ENCODE measurements around the gene MFAP4. TPM values are rescaled to one million over a fixed set of nuclear protein-coding genes. Genes with fewer than 3 reads are reported as not detected.
A peak's percentile ranks its signal among the peaks of the same experiment; 100 is the strongest.

Gene MFAP4
- polyA plus RNA-seq, 1 experiment = 122 TPM

- Histone ChIP-seq H3K27me3 (ENCODE audit: control insufficient read depth, insufficient read depth, low read length) (no peaks in the 10 kb centered on the region), H3K4me3 (ENCODE audit: low read depth, low read length) (no peak overlapping the region), H3K27ac (ENCODE audit: low read depth, low read length) (no peak overlapping the region), H3K9me3 (ENCODE audit: control insufficient read depth, insufficient read depth, low read length) (no peaks in the 10 kb centered on the region)
- ChIA-PET POLR2A (interaction anchor here (0.7 to 1.3 kb wide), 5 partner anchors 13 to 84 kb away, joined by 3 to 5 read pairs (median 4); partner anchors contain the start of genes MAPK7 and MFAP4), CTCF (interaction anchor here (2.0 to 5.2 kb wide), 3 partner anchors 13 to 400 kb away, joined by 5 to 99 read pairs (median 97); partner anchors contain the start of gene MAPK7)
- TF ChIP-seq CTCF (IDR thresholded peaks at IDR 0.05; ENCODE audit: low read depth, low read length) = no peak
- DNase-seq (ENCODE audit: low read depth, low spot score) = no peak
Measured at GRCh38 chr17:19364699-19365498, 22.1 kb downstream of the MFAP4 start.

GRCh38 chr17:19363460-19364035, 23.4 kb downstream of the MFAP4 start:
- Histone ChIP-seq H3K27ac (ENCODE audit: low read depth, low read length) (no peak overlapping the region), H3K4me3 (ENCODE audit: low read depth, low read length) (no peak overlapping the region), H3K9me3 (ENCODE audit: control insufficient read depth, insufficient read depth, low read length) (no peaks in the 10 kb centered on the region), H3K27me3 (ENCODE audit: control insufficient read depth, insufficient read depth, low read length) (no peaks in the 10 kb centered on the region)
- no peak for TF ChIP-seq CTCF (IDR thresholded peaks at IDR 0.05; ENCODE audit: low read depth, low read length)
- ChIA-PET CTCF (interaction anchor here (0.6 to 5.2 kb wide), 31 partner anchors 9 to 433 kb away, joined by 3 to 99 read pairs (median 4); partner anchors contain the start of genes ALDH3A2 and MAPK7), POLR2A (interaction anchor here (1.1 to 2.3 kb wide), 4 partner anchors 15 to 399 kb away, joined by 5 to 24 read pairs (median 12); partner anchors contain the start of genes ALDH3A2 and MAPK7)
- DNase-seq (ENCODE audit: low read depth, low spot score) = no peak

GRCh38 chr17:19363114-19363438, 23.9 kb downstream of the MFAP4 start:
- ChIA-PET CTCF (interaction anchor here (0.6 to 5.2 kb wide), 35 partner anchors 9 to 434 kb away, joined by 3 to 99 read pairs (median 4); partner anchors contain the start of genes ALDH3A2 and MAPK7), POLR2A (interaction anchor here (1.1 to 2.3 kb wide), 4 partner anchors 15 to 399 kb away, joined by 5 to 24 read pairs (median 12); partner anchors contain the start of genes ALDH3A2 and MAPK7)
- no peaks in the 10 kb centered on the region for H3K27me3 ChIP-seq (ENCODE audit: control insufficient read depth, insufficient read depth, low read length)
- no peaks in the 10 kb centered on the region for H3K9me3 ChIP-seq (ENCODE audit: control insufficient read depth, insufficient read depth, low read length)
- no peak for DNase-seq (ENCODE audit: low read depth, low spot score)
- H3K4me3 ChIP-seq (ENCODE audit: low read depth, low read length) = peak overlapping the region; percentile 87
- H3K27ac ChIP-seq (ENCODE audit: low read depth, low read length) = no peak overlapping the region
- no peak for TF ChIP-seq CTCF (IDR thresholded peaks at IDR 0.05; ENCODE audit: low read depth, low read length)

GRCh38 chr17:19362277-19363113, 24.5 kb downstream of the MFAP4 start, which contains the start of gene B9D1:
B9D1 (minus strand) TSS chr17:19362723; CDS start chr17:19362569, 154 bp downstream.
- DNase-seq (ENCODE audit: low read depth, low spot score) = peak; percentile 84
- peak within 1 kb of the TSS; percentile 87 for H3K4me3 ChIP-seq (ENCODE audit: low read depth, low read length)
- no peaks in the 10 kb centered on the region for H3K27me3 ChIP-seq (ENCODE audit: control insufficient read depth, insufficient read depth, low read length)
- CTCF ChIA-PET = interaction anchor here (0.6 to 5.2 kb wide), 37 partner anchors 8 to 427 kb away, joined by 3 to 99 read pairs (median 4); partner anchors contain the start of genes ALDH3A2 and MAPK7
- peak; percentile 84 for TF ChIP-seq CTCF (IDR thresholded peaks at IDR 0.05; ENCODE audit: low read depth, low read length)
- no peaks in the 10 kb centered on the region for H3K9me3 ChIP-seq (ENCODE audit: control insufficient read depth, insufficient read depth, low read length)
- POLR2A ChIA-PET = interaction anchor here (0.5 to 2.3 kb wide), 5 partner anchors 16 to 400 kb away, joined by 3 to 24 read pairs (median 11); partner anchors contain the start of genes ALDH3A2, MAPK7 and MFAP4
- peak within 1 kb of the TSS; percentile 65 for H3K27ac ChIP-seq (ENCODE audit: low read depth, low read length)

Measured in AG04450 (cell line).